HG03442 (cell line): ENCODE measurements around the gene CBR4.
"Not testable (repeated sequence)": the region's sequence is repeated elsewhere in the genome, so short reads cannot be mapped to it uniquely, and the experiment has no call there.

Experiments
- ATAC-seq: cut with Tn5 transposase; IDR thresholded peaks from one replicate; pipeline ENCODE4 v1.9.1; 2021; ENCODE audit warnings: mild to moderate bottlenecking, moderate library complexity; ENCODE audit not compliant: unreplicated experiment

The CBR4 gene

GRCh38 chr4:169035871-169036620 is 26.0 kb upstream of the CBR4 start:
- ATAC-seq, result not testable (repeated sequence)

GRCh38 chr4:169033660-169034059 is 23.6 kb upstream of the CBR4 start:
- ATAC-seq, result no peak

GRCh38 chr4:169032883-169033645 is 23.0 kb upstream of the CBR4 start:
- no peak for ATAC-seq

GRCh38 chr4:169032194-169032593 is 22.1 kb upstream of the CBR4 start:
- ATAC-seq, result no peak

GRCh38 chr4:169031392-169031791 is 21.3 kb upstream of the CBR4 start:
- ATAC-seq, result no peak

GRCh38 chr4:169030562-169030982 is 20.5 kb upstream of the CBR4 start:
- no peak for ATAC-seq

- no peak for ATAC-seq
Measured at GRCh38 chr4:169029947-169030346, 19.9 kb upstream of the CBR4 start.

- no peak for ATAC-seq
Measured at GRCh38 chr4:169027663-169028062, 17.6 kb upstream of the CBR4 start.

- no peak for ATAC-seq
Measured at GRCh38 chr4:169025184-169025583, 15.1 kb upstream of the CBR4 start.

GRCh38 chr4:169024762-169025161 is 14.7 kb upstream of the CBR4 start:
- peak; percentile 83 for ATAC-seq

- ATAC-seq, result no peak
Measured at GRCh38 chr4:169018406-169018805, 8.4 kb upstream of the CBR4 start.

GRCh38 chr4:169017971-169018370 is 7.9 kb upstream of the CBR4 start:
- no peak for ATAC-seq

- ATAC-seq, result no peak
Measured at GRCh38 chr4:169015186-169015623, 5.2 kb upstream of the CBR4 start.

GRCh38 chr4:169014586-169014985 is 4.5 kb upstream of the CBR4 start:
- no peak for ATAC-seq

- ATAC-seq, result no peak
Measured at GRCh38 chr4:169013396-169013795, 3.3 kb upstream of the CBR4 start.

GRCh38 chr4:169012049-169012448 is 2.0 kb upstream of the CBR4 start:
- ATAC-seq, result no peak

GRCh38 chr4:169009286-169010124 is 550 bp downstream of the CBR4 start:
- peak; percentile 28 for ATAC-seq

- ATAC-seq, result no peak
Measured at GRCh38 chr4:169005453-169006099, 4.5 kb downstream of the CBR4 start.

GRCh38 chr4:169000315-169000714 is 9.7 kb downstream of the CBR4 start:
- no peak for ATAC-seq

- no peak for ATAC-seq
Measured at GRCh38 chr4:168999809-169000208, 10.2 kb downstream of the CBR4 start.

GRCh38 chr4:168998596-168998995 is 11.5 kb downstream of the CBR4 start:
- ATAC-seq, result no peak
